Cardiac muscle cell (in vitro differentiated cells and primary cell): Measurements from ENCODE around the gene MEGF11. TPM values are rescaled to one million over a fixed set of nuclear protein-coding genes. Genes with fewer than 3 reads are reported as not detected.

ENCODE experiments used
- DNase-seq, 2 donors: peaks; one replicate each; pipeline versions ENCODE4 v3.0.0 to v3.0.0-alpha.2; 2010 to 2017; ENCODE audit warnings: low read depth in 1 of 2, low spot score in 1 of 2
- H3K27ac ChIP-seq: fragments of 200-600 bp; sonication (generic); 2 replicates; pipeline ENCODE4 v1.5.1; 2016
- H3K27me3 ChIP-seq: fragments of 200-600 bp; sonication (generic); 2 replicates; pipeline ENCODE4 v1.6.0; 2016; ENCODE audit warnings: control low read depth
- H3K36me3 ChIP-seq: fragments of 200-600 bp; sonication (generic); 2 replicates; pipeline ENCODE4 v1.5.1; 2016; ENCODE audit warnings: control low read depth
- H3K4me1 ChIP-seq: fragments of 200-600 bp; sonication (generic); 2 replicates; pipeline ENCODE4 v1.8.1; 2017; ENCODE audit warnings: low read depth, mild to moderate bottlenecking, mixed run types
- H3K4me3 ChIP-seq: fragments of 200-600 bp; sonication (generic); 2 replicates; pipeline ENCODE4 v1.5.1; 2016; ENCODE audit warnings: mild to moderate bottlenecking
- H3K9me3 ChIP-seq: fragments of 200-600 bp; sonication (generic); 2 replicates; pipeline ENCODE4 v1.5.1; 2017; ENCODE audit warnings: low read depth, mild to moderate bottlenecking, control low read depth
- polyA plus RNA-seq: library from polyadenylated mRNA; unstranded; fragments of >200 nt; fragmentation: Nextera tagmentation; extraction: Ambion mirVana; gene quantifications from 2 replicates; pipeline ENCODE4 v1.2.1, GENCODE V29; 2016
- total RNA-seq: library from RNA; depleted of rRNA; stranded (reverse); fragments of >200 nt; gene quantifications from 2 replicates; pipeline ENCODE4 v1.2.3, GENCODE V29; 2016
- TF ChIP-seq, protein P1 (sequence below): IDR thresholded peaks from 2 replicates; pipeline ENCODE4 v1.5.1; 2012; ENCODE audit warnings: low read depth, mild to moderate bottlenecking, low read length

MEGF11 gene
- total and polyA plus RNA-seq, 2 experiments from 2014 or later: 0.30 TPM; not detected in 1

DNA sequence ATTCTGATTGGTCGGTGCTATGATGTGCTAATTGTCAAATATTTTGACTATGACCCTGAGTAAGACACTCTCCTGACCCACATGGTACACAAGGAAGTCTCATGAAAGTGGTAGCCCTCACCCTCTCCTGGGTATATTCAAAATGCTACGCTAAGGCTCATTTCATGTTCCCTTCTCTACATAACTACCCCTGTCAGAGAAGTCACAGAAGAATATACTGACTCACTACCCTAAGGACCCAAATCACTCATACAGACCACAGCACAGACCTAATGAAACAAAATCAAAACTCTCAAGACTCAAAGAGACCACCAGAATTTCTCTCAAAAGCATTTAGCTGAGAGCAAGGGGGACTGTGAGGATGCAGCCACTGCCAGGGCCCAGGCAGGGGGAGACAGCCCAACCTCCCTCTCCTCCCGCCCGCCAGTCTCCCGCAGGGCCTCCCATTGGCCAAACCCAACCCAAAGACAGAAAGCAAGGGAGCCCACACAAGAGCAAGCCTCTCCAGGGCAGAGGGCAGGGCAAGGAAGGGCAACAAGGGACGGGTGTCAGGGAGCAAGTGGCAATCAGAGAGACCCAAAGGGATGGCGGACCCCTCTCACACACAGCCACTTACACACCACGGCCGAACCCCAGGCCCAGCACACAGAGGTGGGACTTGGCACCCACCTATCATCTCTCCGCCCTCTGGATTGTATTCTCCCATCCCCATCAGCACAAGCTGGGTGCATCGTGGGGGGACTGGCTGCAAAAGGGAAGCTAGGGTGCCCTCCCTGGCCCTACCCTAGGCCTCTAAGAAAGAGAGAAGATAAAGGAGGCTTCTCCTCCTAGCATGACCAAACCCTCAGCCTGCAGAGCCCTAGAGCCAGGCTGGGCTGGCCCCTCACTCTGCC, 41.6 kb downstream of the MEGF11 start:
- DNase-seq: no peak
- H3K36me3 ChIP-seq: no peaks in the 10 kb centered on the region
- no peaks in the 10 kb centered on the region for H3K9me3 ChIP-seq
- no peaks in the 10 kb centered on the region for H3K4me1 ChIP-seq
- TF ChIP-seq, protein P1, sequence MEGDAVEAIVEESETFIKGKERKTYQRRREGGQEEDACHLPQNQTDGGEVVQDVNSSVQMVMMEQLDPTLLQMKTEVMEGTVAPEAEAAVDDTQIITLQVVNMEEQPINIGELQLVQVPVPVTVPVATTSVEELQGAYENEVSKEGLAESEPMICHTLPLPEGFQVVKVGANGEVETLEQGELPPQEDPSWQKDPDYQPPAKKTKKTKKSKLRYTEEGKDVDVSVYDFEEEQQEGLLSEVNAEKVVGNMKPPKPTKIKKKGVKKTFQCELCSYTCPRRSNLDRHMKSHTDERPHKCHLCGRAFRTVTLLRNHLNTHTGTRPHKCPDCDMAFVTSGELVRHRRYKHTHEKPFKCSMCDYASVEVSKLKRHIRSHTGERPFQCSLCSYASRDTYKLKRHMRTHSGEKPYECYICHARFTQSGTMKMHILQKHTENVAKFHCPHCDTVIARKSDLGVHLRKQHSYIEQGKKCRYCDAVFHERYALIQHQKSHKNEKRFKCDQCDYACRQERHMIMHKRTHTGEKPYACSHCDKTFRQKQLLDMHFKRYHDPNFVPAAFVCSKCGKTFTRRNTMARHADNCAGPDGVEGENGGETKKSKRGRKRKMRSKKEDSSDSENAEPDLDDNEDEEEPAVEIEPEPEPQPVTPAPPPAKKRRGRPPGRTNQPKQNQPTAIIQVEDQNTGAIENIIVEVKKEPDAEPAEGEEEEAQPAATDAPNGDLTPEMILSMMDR: no peak
- H3K4me3 ChIP-seq: no peak overlapping the region
- no peak overlapping the region for H3K27ac ChIP-seq
- no peaks in the 10 kb centered on the region for H3K27me3 ChIP-seq

- no peak overlapping the region for H3K27ac ChIP-seq
- TF ChIP-seq, protein P1: no peak
- no peaks in the 10 kb centered on the region for H3K9me3 ChIP-seq
- H3K4me1 ChIP-seq: no peaks in the 10 kb centered on the region
- no peak overlapping the region for H3K4me3 ChIP-seq
- H3K36me3 ChIP-seq: no peaks in the 10 kb centered on the region
- DNase-seq: no peak
- no peaks in the 10 kb centered on the region for H3K27me3 ChIP-seq
Observed at GRCh38 chr15:66210684-66211083, 42.9 kb downstream of the MEGF11 start.

DNA sequence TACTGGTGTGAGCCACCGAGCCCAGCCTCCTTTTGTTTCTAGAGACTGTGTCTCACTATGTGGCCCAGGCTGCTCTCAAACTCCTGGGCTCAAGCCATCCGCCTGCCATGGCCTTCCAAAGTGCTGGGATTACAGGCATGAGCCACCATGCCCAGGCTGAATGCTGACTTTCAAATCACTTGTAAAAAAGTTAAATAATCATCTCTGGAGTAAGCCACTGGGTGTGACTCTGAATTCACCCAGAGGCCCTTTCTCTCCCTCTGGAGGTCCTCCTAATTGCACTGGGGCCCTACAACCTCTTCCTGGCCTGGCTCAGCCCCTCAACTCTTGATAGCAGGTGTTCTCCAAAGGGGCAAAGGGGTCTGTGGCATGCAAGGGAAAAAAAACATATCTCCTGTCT, 54.8 kb downstream of the MEGF11 start:
- no peaks in the 10 kb centered on the region for H3K27me3 ChIP-seq
- H3K36me3 ChIP-seq: no peaks in the 10 kb centered on the region
- H3K4me3 ChIP-seq: no peak overlapping the region
- peaks cover 9% of the 10 kb centered on the region for H3K4me1 ChIP-seq
- H3K27ac ChIP-seq: no peak overlapping the region
- TF ChIP-seq, protein P1: no peak
- no peaks in the 10 kb centered on the region for H3K9me3 ChIP-seq
- DNase-seq: no peak

- TF ChIP-seq, protein P1: no peak
- H3K36me3 ChIP-seq: no peaks in the 10 kb centered on the region
- no peaks in the 10 kb centered on the region for H3K27me3 ChIP-seq
- no peak for DNase-seq
- H3K4me1 ChIP-seq: peaks cover 9% of the 10 kb centered on the region
- H3K4me3 ChIP-seq: no peak overlapping the region
- peak overlapping the region; percentile 1 for H3K27ac ChIP-seq
- no peaks in the 10 kb centered on the region for H3K9me3 ChIP-seq
Observed at GRCh38 chr15:66196602-66197001, 56.9 kb downstream of the MEGF11 start.

DNA sequence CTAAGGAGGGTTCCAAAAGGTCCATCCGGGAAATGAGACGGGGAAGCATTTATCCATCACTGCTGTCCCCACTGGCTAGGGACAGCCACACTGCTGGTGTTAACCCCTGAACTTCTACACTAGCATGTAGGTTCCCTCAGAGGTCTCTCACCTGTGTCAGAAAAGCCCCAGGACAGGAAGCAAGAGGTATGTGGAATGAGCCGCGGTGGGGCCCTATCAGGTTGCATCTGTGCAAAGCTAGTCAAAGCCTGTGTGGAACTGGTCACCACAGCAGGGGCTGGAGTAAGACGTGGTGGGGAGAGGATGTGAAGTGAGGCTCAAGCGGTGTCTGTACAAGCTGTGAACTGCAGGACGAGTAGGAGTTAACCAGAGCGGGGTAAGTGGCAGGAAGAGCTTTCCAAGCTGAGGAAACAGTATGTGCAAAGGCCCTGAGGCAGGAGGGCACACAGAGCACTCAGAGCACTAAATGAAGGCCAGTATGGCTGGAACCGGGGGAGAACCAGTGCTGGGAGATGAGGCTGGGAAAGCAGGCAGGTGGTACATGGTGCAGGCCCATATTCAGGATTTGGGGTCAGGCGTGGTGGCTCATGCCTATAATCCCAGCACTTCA, 57.8 kb downstream of the MEGF11 start:
- Histone ChIP-seq H3K27ac (no peak overlapping the region), H3K36me3 (no peaks in the 10 kb centered on the region), H3K4me1 (peaks cover 9% of the 10 kb centered on the region), H3K4me3 (no peak overlapping the region), H3K27me3 (no peaks in the 10 kb centered on the region), H3K9me3 (no peaks in the 10 kb centered on the region)
- TF ChIP-seq, protein P1: no peak
- no peak for DNase-seq
